LHCN-M2 (cell line): ENCODE results near the gene NR1H4. TPM values are rescaled to one million over a fixed set of nuclear protein-coding genes. Genes with fewer than 3 reads are reported as not detected.

Experiments used
- total RNA-seq: library from RNA; depleted of rRNA; stranded (reverse); fragments of >200 nt; gene quantifications from 2 replicates; pipeline ENCODE4 v1.2.3, GENCODE V29; 2014; rRNA removed

Gene NR1H4
- total RNA-seq, 1 experiment from 2014 or later, result not detected

Other genes with a start within 250 kb of the NR1H4 start
- gene DEPDC4, start 206.8 kb upstream of the NR1H4 start, total RNA-seq, result 2.0 and 2.9 TPM in 2 replicates
- 42.6 and 54.2 TPM in 2 replicates for gene SCYL2, start 206.7 kb upstream of the NR1H4 start, total RNA-seq
- not detected in 2 replicates for gene SLC17A8, start 116.8 kb upstream of the NR1H4 start, total RNA-seq
- gene GAS2L3, start 99.8 kb downstream of the NR1H4 start, total RNA-seq, result 40.8 and 41.4 TPM in 2 replicates